GM12892 (cell line): Measurements from ENCODE around the gene EHBP1.

Experiments
- POLR2A ChIP-seq: IDR thresholded peaks from 2 replicates; pipeline ENCODE4 v1.6.1; 2011; ENCODE audit warnings: low read depth, low read length, control low read depth
- POLR2AphosphoS5 ChIP-seq: IDR thresholded peaks from 2 replicates; pipeline ENCODE4 v1.6.1; 2011; ENCODE audit warnings: low read depth, low read length, control low read depth

DNA sequence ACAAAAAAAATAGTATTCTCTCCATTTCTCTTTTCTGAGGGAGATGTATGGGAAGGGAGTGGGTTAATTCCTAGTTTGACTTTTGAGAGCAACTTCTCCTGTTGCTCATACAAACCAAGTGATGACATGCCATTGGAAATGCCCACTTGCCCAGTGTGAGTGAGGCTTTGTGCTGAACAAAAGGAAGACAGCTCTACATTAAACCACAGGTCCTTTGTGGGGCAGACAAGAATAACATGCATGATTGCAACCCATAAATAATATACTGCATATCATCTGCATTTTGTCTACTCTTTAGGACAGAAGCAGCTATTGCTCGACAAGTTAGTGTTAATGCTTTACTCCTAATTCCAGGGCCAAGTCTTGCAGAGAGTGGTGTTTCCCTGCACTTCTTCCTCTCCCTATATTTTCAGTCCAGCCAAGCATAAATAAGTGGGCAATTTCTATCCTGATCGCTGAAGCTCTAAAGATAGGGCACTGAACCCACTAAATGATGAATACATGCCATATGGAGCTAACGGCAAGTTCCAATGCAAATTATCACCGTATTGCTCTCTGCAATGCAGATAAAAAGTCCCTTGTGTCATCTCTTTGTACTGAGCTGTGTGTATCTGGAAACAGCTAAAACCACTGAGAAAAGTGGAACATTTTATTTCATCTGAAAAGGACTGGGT lies 19.4 kb upstream of the EHBP1 start:
- TF ChIP-seq POLR2A (no peak), POLR2AphosphoS5 (no peak)
